ENCODE data around the gene NUDT7.

The NUDT7 gene

DNA sequence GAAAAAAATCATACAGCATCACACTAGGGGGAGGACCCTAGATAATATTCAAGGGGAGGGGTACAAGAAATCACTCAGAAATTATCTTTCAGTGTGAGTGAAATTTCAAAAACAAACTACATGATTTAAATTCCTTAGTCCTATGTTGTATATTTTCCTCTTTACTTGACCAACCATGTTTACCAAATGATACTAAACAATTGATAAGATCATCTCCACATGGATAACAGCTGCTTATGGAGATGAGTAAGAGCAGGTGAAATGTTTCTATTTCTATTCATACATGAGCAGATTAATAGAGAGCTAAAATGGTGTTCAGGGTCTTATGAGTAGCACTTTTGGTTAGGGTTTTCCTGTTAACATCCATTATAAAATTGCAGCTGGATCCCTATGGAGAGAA is 58.8 kb downstream of the NUDT7 start:
- no peak for DNase-seq (ENCODE audit: low read depth)
- no peak overlapping the region for H3K4me3 ChIP-seq (ENCODE audit: low read depth, low read length)
- TF ChIP-seq, protein P1, sequence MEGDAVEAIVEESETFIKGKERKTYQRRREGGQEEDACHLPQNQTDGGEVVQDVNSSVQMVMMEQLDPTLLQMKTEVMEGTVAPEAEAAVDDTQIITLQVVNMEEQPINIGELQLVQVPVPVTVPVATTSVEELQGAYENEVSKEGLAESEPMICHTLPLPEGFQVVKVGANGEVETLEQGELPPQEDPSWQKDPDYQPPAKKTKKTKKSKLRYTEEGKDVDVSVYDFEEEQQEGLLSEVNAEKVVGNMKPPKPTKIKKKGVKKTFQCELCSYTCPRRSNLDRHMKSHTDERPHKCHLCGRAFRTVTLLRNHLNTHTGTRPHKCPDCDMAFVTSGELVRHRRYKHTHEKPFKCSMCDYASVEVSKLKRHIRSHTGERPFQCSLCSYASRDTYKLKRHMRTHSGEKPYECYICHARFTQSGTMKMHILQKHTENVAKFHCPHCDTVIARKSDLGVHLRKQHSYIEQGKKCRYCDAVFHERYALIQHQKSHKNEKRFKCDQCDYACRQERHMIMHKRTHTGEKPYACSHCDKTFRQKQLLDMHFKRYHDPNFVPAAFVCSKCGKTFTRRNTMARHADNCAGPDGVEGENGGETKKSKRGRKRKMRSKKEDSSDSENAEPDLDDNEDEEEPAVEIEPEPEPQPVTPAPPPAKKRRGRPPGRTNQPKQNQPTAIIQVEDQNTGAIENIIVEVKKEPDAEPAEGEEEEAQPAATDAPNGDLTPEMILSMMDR (IDR thresholded peaks at IDR 0.05; ENCODE audit: insufficient read depth, low read depth, low read length, missing control alignments) = no peak

DNA sequence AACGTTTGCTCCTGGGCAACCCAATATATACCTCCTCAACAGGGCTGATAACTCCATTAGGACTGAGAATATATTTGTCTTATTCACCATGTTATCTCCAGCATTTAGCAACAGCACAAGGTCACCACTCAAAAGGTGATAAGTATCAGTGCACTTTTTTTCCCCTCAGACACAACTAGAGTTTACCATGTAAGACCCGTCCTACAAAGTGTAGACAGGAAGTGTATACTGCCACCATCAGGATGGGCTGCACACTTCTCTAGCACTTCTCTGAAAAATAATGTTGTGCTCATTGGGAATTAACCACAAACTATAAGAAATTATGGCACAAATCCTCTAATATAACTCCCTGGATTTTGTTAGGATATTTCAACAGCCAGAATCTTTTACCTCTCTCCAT is 60.4 kb downstream of the NUDT7 start:
- DNase-seq (ENCODE audit: low read depth) = no peak
- no peak overlapping the region for H3K4me3 ChIP-seq (ENCODE audit: low read depth, low read length)
- TF ChIP-seq, protein P1 (IDR thresholded peaks at IDR 0.05; ENCODE audit: insufficient read depth, low read depth, low read length, missing control alignments) = no peak

DNA sequence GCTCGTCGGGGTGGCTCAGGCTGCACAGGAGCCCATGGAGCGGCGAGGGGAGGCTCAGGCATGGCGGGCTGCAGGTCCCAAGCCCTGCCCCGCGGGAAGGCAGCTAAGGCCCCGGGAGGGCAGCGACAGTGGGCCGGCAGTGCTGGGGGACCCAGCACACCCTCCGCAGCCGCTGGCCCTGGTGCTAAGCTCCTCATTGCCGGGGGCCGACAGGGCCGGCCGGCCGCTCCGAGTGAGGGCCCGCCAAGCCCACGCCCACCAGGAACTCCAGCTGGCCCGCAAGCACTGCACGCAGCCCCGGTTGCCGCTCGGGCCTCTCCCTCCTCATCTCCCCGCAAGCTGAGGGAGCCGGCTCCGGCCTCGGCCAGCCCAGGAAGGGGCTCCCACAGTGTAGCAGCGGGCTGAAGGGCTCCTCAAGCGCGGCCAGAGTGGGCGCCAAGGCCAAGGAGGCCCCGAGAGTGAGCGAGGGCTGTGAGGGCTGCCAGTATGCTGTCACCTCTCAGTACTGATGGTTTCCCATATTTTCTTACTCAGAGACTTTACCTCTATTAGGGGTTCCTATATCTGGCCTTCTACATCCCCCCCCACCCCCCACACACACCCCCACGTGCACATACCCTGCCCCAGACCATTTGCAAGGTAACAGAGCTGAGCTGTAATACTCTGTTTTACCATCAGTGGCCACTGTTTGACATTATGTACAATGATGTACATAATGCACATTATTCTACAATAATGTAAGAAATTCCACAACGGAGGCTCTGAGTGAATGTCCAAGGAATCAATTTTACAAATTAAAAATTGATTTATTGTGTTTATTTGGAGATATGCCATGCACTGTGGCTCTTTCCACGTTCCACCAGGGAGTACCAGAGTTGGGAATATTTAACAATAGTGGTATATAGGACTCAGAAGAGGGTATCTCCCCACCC is 62.4 kb downstream of the NUDT7 start:
- TF ChIP-seq, protein P1 (IDR thresholded peaks at IDR 0.05; ENCODE audit: insufficient read depth, low read depth, low read length, missing control alignments) = peak; percentile 14
- H3K4me3 ChIP-seq (ENCODE audit: low read depth, low read length) = no peak overlapping the region
- DNase-seq (ENCODE audit: low read depth) = no peak

DNA sequence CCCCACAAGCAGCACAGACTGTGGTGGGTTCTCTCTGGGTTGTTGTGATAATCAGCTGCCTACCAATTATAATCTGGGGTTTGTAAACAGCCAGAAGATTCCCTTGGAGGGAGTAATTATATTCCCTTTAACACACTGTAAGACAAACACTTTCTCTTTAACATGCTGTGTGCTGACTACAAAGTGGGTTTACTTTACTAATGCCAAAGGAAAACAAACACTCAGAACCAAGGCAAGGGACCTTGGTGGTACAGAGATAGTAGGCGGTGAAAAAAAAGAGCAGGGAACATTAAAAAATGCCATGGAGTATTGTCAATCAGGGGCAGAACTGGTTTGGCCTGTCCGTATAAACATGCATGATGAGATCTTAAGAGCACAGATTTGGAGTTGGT is 63.1 kb downstream of the NUDT7 start:
- DNase-seq (ENCODE audit: low read depth) = no peak
- TF ChIP-seq, protein P1 (IDR thresholded peaks at IDR 0.05; ENCODE audit: insufficient read depth, low read depth, low read length, missing control alignments) = no peak

GRCh38 chr16:77786186-77786847 is 64.0 kb downstream of the NUDT7 start:
- no peak for DNase-seq (ENCODE audit: low read depth)
- TF ChIP-seq, protein P1 (IDR thresholded peaks at IDR 0.05; ENCODE audit: insufficient read depth, low read depth, low read length, missing control alignments) = no peak
- no peak overlapping the region for H3K4me3 ChIP-seq (ENCODE audit: low read depth, low read length)

More for the DNA sequence above, 63.1 kb downstream of the NUDT7 start:
- no peak overlapping the region for H3K4me3 ChIP-seq (ENCODE audit: low read depth, low read length)

- TF ChIP-seq, protein P1 (IDR thresholded peaks at IDR 0.05; ENCODE audit: insufficient read depth, low read depth, low read length, missing control alignments) = no peak
- no peak for DNase-seq (ENCODE audit: low read depth)
- H3K4me3 ChIP-seq (ENCODE audit: low read depth, low read length) = no peak overlapping the region
These were observed 65.1 kb downstream of the NUDT7 start for GRCh38 chr16:77787452-77787851.
